GM18519 (cell line): ENCODE data around the gene STKLD1.

ENCODE experiments used
- ATAC-seq: cut with Tn5 transposase; IDR thresholded peaks from one replicate; pipeline ENCODE4 v1.9.1; 2021; ENCODE audit warnings: mild to moderate bottlenecking, moderate library complexity; ENCODE audit not compliant: unreplicated experiment, low FRiP score

Gene STKLD1

GRCh38 chr9:133344979-133345378, 31.2 kb upstream of the STKLD1 start:
- no peak for ATAC-seq

- ATAC-seq = no peak
These were observed 30.6 kb upstream of the STKLD1 start for GRCh38 chr9:133345596-133345995.

GRCh38 chr9:133346021-133346785, 30.0 kb upstream of the STKLD1 start:
- ATAC-seq = no peak

GRCh38 chr9:133347515-133347984, 28.6 kb upstream of the STKLD1 start:
- ATAC-seq = peak; percentile 14

GRCh38 chr9:133347985-133348717, 28.0 kb upstream of the STKLD1 start, which contains the start of the genes MED22 and RPL7A:
MED22 (minus strand) TSS chr9:133348131; CDS start chr9:133346662, 1,469 bp downstream.
RPL7A (plus strand) TSS chr9:133348218; CDS start chr9:133348244, 26 bp downstream.
- ATAC-seq = peak; percentile 48

GRCh38 chr9:133348718-133349573, 27.2 kb upstream of the STKLD1 start:
- no peak for ATAC-seq

- no peak for ATAC-seq
These were observed 26.1 kb upstream of the STKLD1 start for GRCh38 chr9:133349965-133350616.

GRCh38 chr9:133351526-133351907, 24.6 kb upstream of the STKLD1 start:
- no peak for ATAC-seq

GRCh38 chr9:133351908-133352634, 24.1 kb upstream of the STKLD1 start:
- ATAC-seq = no peak

- no peak for ATAC-seq
These were observed 23.4 kb upstream of the STKLD1 start for GRCh38 chr9:133352635-133353340.

GRCh38 chr9:133353548-133353947, 22.6 kb upstream of the STKLD1 start:
- no peak for ATAC-seq

GRCh38 chr9:133354766-133355165, 21.4 kb upstream of the STKLD1 start:
- ATAC-seq = no peak

GRCh38 chr9:133355881-133356357, 20.2 kb upstream of the STKLD1 start:
- no peak for ATAC-seq

GRCh38 chr9:133356391-133357091, 19.6 kb upstream of the STKLD1 start, which contains the start of the genes SURF1 and SURF2:
SURF1 (minus strand) TSS chr9:133356487; CDS start chr9:133356453, 34 bp downstream.
SURF2 (plus strand) TSS chr9:133356550; CDS start chr9:133356593, 43 bp downstream.
- ATAC-seq = no peak

GRCh38 chr9:133357656-133358055, 18.5 kb upstream of the STKLD1 start:
- ATAC-seq = no peak

- ATAC-seq = no peak
These were observed 16.6 kb upstream of the STKLD1 start for GRCh38 chr9:133359399-133360175.
